Body of pancreas (tissue), 4 donors: ENCODE results near the gene LRRC3.

Experiments
- CTCF ChIP-seq, 7 experiments: fragments of 450-650 bp in 4 of 7; fragments of 200-600 bp in 3 of 7; sonication (generic) in 3 of 7; IDR thresholded peaks; one replicate each; pipeline ENCODE4 v1.5.1; 2016 to 2019; ENCODE audit warnings: antibody characterized with exemption in 7 of 7
- POLR2A ChIP-seq, 3 donors: fragments of 450-650 bp; IDR thresholded peaks; one replicate each; pipeline ENCODE4 v1.6.1; 2016; ENCODE audit warnings: antibody characterized with exemption in 3 of 3, mild to moderate bottlenecking in 2 of 3

DNA sequence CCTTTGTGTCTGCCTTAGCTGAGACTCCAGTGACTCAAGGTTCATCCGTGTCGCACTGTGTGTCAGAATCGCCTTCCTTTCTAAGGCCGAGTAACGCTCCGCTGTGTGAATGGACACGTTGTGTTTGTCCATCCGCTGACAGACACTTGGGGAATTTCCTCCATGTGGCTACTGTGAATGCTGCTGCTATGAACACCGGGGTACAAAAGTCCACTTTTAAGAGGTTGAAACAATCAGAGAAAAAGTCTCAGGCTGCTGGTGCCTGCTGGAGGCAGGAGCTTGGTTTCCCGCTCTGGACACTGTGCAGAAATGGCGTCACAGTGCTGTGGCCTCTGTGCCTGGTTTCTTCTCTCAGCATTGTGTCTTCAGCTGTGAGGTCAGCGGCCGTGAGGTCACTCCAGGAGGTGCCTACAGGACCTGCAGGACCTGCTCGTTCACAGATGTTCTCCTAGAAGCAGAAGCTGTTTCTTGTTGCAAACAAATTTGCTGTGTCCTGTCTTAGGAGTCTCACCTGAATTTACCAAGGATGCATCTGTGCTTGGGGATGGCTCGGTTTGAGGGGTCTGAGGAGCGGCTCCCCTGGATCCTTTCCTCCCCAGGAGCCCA is 50.5 kb downstream of the LRRC3 start:
- TF ChIP-seq POLR2A (IDR thresholded peaks at IDR 0.05), result no peak
- TF ChIP-seq CTCF (IDR thresholded peaks at IDR 0.05), result no peak
